ENCODE measurements around the gene PITPNM3.

DNA sequence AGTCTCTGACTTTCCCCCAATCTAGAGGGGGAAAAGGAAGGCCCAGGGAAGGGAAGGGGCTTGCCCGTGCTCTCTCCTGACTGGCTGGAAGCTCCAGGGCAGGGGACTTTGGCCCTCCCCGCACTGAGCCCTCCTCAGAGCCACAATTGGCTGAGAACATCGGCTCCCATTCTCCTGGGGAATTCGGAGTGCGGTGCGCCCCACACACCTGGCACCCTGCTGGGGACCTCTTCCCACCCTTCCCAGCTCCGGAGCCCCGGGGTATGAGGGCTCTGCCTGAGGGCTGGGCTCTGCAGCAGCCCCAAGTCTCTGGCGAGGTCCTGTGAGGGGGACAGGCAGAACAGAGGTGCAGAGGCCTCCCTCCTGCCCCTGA is 76.1 kb downstream of the PITPNM3 start:
- TF ChIP-seq ZNF8 (CRISPR knock-in tag; IDR thresholded peaks at IDR 0.05) (no peak), ZNF565 (CRISPR knock-in tag; conservative IDR thresholded peaks at IDR 0.05; ENCODE audit: low read depth) (no peak), RARB (CRISPR knock-in tag; IDR thresholded peaks at IDR 0.05) (no peak), ZFP30 (CRISPR knock-in tag; IDR thresholded peaks at IDR 0.05) (no peak), OSR1 (CRISPR knock-in tag; IDR thresholded peaks at IDR 0.05) (no peak), TOX (CRISPR knock-in tag; IDR thresholded peaks at IDR 0.05; ENCODE audit: borderline replicate concordance) (no peak), ARNTL (CRISPR knock-in tag; IDR thresholded peaks at IDR 0.05; ENCODE audit: borderline replicate concordance, low read depth) (no peak), PATZ1 (CRISPR knock-in tag; IDR thresholded peaks at IDR 0.05; ENCODE audit: borderline replicate concordance) (no peak), CSDC2 (CRISPR knock-in tag; IDR thresholded peaks at IDR 0.05) (no peak)
- TF ChIP-seq, protein P1, sequence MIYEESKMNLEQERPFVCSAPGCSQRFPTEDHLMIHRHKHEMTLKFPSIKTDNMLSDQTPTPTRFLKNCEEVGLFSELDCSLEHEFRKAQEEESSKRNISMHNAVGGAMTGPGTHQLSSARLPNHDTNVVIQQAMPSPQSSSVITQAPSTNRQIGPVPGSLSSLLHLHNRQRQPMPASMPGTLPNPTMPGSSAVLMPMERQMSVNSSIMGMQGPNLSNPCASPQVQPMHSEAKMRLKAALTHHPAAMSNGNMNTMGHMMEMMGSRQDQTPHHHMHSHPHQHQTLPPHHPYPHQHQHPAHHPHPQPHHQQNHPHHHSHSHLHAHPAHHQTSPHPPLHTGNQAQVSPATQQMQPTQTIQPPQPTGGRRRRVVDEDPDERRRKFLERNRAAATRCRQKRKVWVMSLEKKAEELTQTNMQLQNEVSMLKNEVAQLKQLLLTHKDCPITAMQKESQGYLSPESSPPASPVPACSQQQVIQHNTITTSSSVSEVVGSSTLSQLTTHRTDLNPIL (CRISPR knock-in tag; IDR thresholded peaks at IDR 0.05; ENCODE audit: low read depth): no peak
- TF ChIP-seq, protein P2, sequence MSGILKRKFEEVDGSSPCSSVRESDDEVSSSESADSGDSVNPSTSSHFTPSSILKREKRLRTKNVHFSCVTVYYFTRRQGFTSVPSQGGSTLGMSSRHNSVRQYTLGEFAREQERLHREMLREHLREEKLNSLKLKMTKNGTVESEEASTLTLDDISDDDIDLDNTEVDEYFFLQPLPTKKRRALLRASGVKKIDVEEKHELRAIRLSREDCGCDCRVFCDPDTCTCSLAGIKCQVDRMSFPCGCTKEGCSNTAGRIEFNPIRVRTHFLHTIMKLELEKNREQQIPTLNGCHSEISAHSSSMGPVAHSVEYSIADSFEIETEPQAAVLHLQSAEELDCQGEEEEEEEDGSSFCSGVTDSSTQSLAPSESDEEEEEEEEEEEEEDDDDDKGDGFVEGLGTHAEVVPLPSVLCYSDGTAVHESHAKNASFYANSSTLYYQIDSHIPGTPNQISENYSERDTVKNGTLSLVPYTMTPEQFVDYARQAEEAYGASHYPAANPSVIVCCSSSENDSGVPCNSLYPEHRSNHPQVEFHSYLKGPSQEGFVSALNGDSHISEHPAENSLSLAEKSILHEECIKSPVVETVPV (CRISPR knock-in tag; IDR thresholded peaks at IDR 0.05): no peak

Measured in SK-N-SH treated with all-trans-retinoic acid at 6 μM for 48 hours (cell line).